HepG2 (cell line): Measurements from ENCODE around the gene PTCH1. TPM values are rescaled to one million over a fixed set of nuclear protein-coding genes. Genes with fewer than 3 reads are reported as not detected.

ENCODE experiments used
- ATAC-seq: fragments of 200-7000 bp; cut with Tn5 transposase; 3 replicates; pipeline ENCODE4 v1.9.1; 2020; ENCODE audit warnings: mild to moderate bottlenecking, moderate library complexity
- BruUV-seq: library from RNA; stranded (reverse); fragments of 400-500 nt; replicated peaks from 2 replicates; lab custom pipeline; 2021; lab: Mats Ljungman, UMichigan
- CTCF ChIA-PET: fragments of 300-600 bp; formaldehyde crosslinking; extraction: SDS; loops from one replicate; lab custom pipeline; 2021; ENCODE audit warnings: low total read pairs, inconsistent platforms, low intra/inter-chr PET ratio; lab: Yijun Ruan, JAX
- POLR2A ChIA-PET: fragments of 350-600 bp; sonication (Branson Sonifier 250); formaldehyde crosslinking; loops from one replicate; lab custom pipeline; 2020; ENCODE audit warnings: antibody characterized with exemption, inconsistent platforms; lab: Yijun Ruan, JAX
- DNase-seq: peaks from one replicate; pipeline ENCODE4 v3.0.0-alpha.2; 2015; ENCODE audit warnings: low spot score
- FAIRE-seq: peaks from 3 replicates; lab custom pipeline; 2011; peaks lifted over from hg19 to GRCh38; lab: Jason Lieb, UNC
- H2AFZ ChIP-seq: one replicate; pipeline ENCODE4 v1.6.1; 2011; ENCODE audit warnings: low read length, inconsistent platforms
- H3K27ac ChIP-seq: fragments of 300-600 bp; 3 replicates; pipeline ENCODE4 v1.8.0; 2011; ENCODE audit warnings: mixed run types, mild to moderate bottlenecking, mixed read lengths, low read length, inconsistent platforms; ENCODE audit not compliant: insufficient read depth; ENCODE audit errors: extremely low read length
- H3K27me3 ChIP-seq, 2 experiments: fragments of 200-600 bp in 1 of 2; 2 replicates in 1 of 2; 3 replicates in 1 of 2; pipeline versions ENCODE4 v1.6.0 to v1.8.0; 2011; ENCODE audit warnings: low read length in 2 of 2, mild to moderate bottlenecking in 2 of 2, moderate library complexity in 2 of 2, inconsistent platforms in 1 of 2; ENCODE audit not compliant: insufficient read depth in 2 of 2, control insufficient read depth in 1 of 2
- H3K36me3 ChIP-seq, 2 experiments: fragments of 200-600 bp in 1 of 2; replicated peaks in 1 of 2; 2 replicates in 1 of 2; 3 replicates in 1 of 2; pipeline versions ENCODE4 v1.5.1 to v1.8.0; 2011; ENCODE audit warnings: low read length in 2 of 2, inconsistent platforms in 1 of 2; ENCODE audit not compliant: insufficient read depth in 2 of 2, control insufficient read depth in 1 of 2
- H3K4me1 ChIP-seq: 2 replicates; pipeline ENCODE4 v1.5.1; 2012; ENCODE audit warnings: low read length, inconsistent platforms; ENCODE audit not compliant: insufficient read depth
- H3K4me2 ChIP-seq: 2 replicates; pipeline ENCODE4 v1.6.0; 2011; ENCODE audit warnings: low read depth, low read length, inconsistent platforms
- H3K4me3 ChIP-seq, 3 experiments: fragments of 200-600 bp in 1 of 3; sonication (generic), shearing (Covaris generic) in 1 of 3; replicated peaks in 1 of 3; 2 replicates each; pipeline ENCODE4 v1.5.1; 2011 to 2016; ENCODE audit warnings: low read length in 3 of 3, inconsistent platforms in 2 of 3, low read depth in 2 of 3, mild to moderate bottlenecking in 2 of 3, control low read depth in 1 of 3, mixed read lengths in 1 of 3; ENCODE audit not compliant: insufficient read depth in 1 of 3
- H3K79me2 ChIP-seq: one replicate; pipeline ENCODE4 v1.6.1; 2011; ENCODE audit warnings: low read length, inconsistent platforms; ENCODE audit not compliant: insufficient read depth
- H3K9ac ChIP-seq: 2 replicates; pipeline ENCODE4 v1.6.0; 2011; ENCODE audit warnings: mild to moderate bottlenecking, low read depth, low read length, inconsistent platforms; ENCODE audit not compliant: insufficient read depth
- H3K9me3 ChIP-seq: 2 replicates; pipeline ENCODE4 v1.5.1; 2012; ENCODE audit warnings: mild to moderate bottlenecking, low read length
- H4K20me1 ChIP-seq: 2 replicates; pipeline ENCODE4 v1.6.0; 2011; ENCODE audit warnings: inconsistent platforms, mild to moderate bottlenecking, low read length, moderate library complexity; ENCODE audit not compliant: insufficient read depth
- ADNP ChIP-seq: sonication (generic); formaldehyde crosslinking; IDR thresholded peaks from 2 replicates; pipeline ENCODE4 v1.4.0; 2020; ENCODE audit warnings: missing genetic modification reagents
- HDAC2 ChIP-seq: sonication (generic); formaldehyde crosslinking; IDR thresholded peaks from 2 replicates; pipeline ENCODE4 v1.4.0; 2020; ENCODE audit warnings: missing genetic modification reagents
- NR2C2 ChIP-seq: sonication (generic); formaldehyde crosslinking; IDR thresholded peaks from 2 replicates; pipeline ENCODE4 v1.4.0; 2020; ENCODE audit warnings: missing genetic modification reagents, mild to moderate bottlenecking, moderate library complexity, borderline replicate concordance
- NRL ChIP-seq: sonication (generic); formaldehyde crosslinking; IDR thresholded peaks from 2 replicates; pipeline ENCODE4 v1.5.0; 2020; ENCODE audit warnings: missing genetic modification reagents, mild to moderate bottlenecking, moderate library complexity, borderline replicate concordance
- PRPF4 ChIP-seq: fragments of 200-400 bp; formaldehyde crosslinking; IDR thresholded peaks from 2 replicates; pipeline ENCODE4 v1.6.1; 2016; ENCODE audit warnings: low read length, low read depth; ENCODE audit not compliant: poor library complexity, severe bottlenecking
- SAFB2 ChIP-seq: sonication (generic); formaldehyde crosslinking; IDR thresholded peaks from 2 replicates; pipeline ENCODE4 v1.5.1; 2020; ENCODE audit warnings: missing genetic modification reagents, low read depth, mild to moderate bottlenecking, borderline replicate concordance
- SNAPC2 ChIP-seq: sonication (generic); formaldehyde crosslinking; IDR thresholded peaks from 2 replicates; pipeline ENCODE4 v1.8.1; 2022; ENCODE audit warnings: mild to moderate bottlenecking, missing genetic modification reagents
- STAT5B ChIP-seq: sonication (generic); formaldehyde crosslinking; IDR thresholded peaks from 2 replicates; pipeline ENCODE4 v1.4.0; 2020; ENCODE audit warnings: missing genetic modification reagents
- TEAD3 ChIP-seq: optimal IDR thresholded peaks from 2 replicates; pipeline ENCODE3; 2016; ENCODE audit warnings: borderline replicate concordance
- ZC3H4 ChIP-seq: sonication (generic); formaldehyde crosslinking; IDR thresholded peaks from 2 replicates; pipeline ENCODE4 v1.4.0; 2020; ENCODE audit warnings: missing genetic modification reagents, borderline replicate concordance
- ZNF570 ChIP-seq: sonication (generic); formaldehyde crosslinking; IDR thresholded peaks from 2 replicates; pipeline ENCODE4 v1.4.0; 2020; ENCODE audit warnings: mild to moderate bottlenecking, missing genetic modification reagents, borderline replicate concordance
- ZNF724P ChIP-seq: sonication (generic); formaldehyde crosslinking; IDR thresholded peaks from 2 replicates; pipeline ENCODE4 v1.8.0; 2022; ENCODE audit warnings: missing genetic modification reagents, borderline replicate concordance
- WGBS: methylation state at CpG from one replicate; pipeline ENCODE4 v1.1.6; 2017; ENCODE audit warnings: low lambda C conversion rate; 5-methylcytosine and 5-hydroxymethylcytosine counted together
- in situ Hi-C: cut with HindIII; loops from 2 replicates; pipeline ENCODE4 v1.10.0; 2017; ENCODE audit warnings: low pct_unique_long_range_greater_than_20kb; ENCODE audit not compliant: extremely low pct_ligation_motif_present
- intact Hi-C: fragments of 100-400 bp; cut with micrococcal nuclease; formaldehyde crosslinking; loops from one replicate; pipeline ENCODE4 v1.10.0; 2022; ENCODE audit not compliant: unreplicated experiment
- polyA plus RNA-seq, 8 experiments: library from polyadenylated mRNA; depleted of rRNA in 3 of 8; stranded (reverse) in 7 of 8; unstranded in 1 of 8; fragments of >200 nt; fragmentation: Illumina TruSeq in 4 of 8; extraction: Trizol in 4 of 8; gene quantifications; 2 replicates each; pipeline versions ENCODE4 v1.2.1 to v1.2.3, GENCODE V29; 2011 to 2016; ENCODE audit warnings: low read depth in 4 of 8, missing spikeins in 1 of 8, mixed read lengths in 1 of 8; ENCODE audit not compliant: insufficient read depth in 1 of 8
- total RNA-seq, 5 experiments: library from RNA; depleted of rRNA; stranded (reverse); fragments of >200 nt; fragmentation: Illumina TruSeq; extraction: Trizol; gene quantifications; 2 replicates each; pipeline ENCODE4 v1.2.3, GENCODE V29; 2016; ENCODE audit warnings: low read depth in 1 of 5

Gene PTCH1
- total and polyA plus RNA-seq, 2 of the 13 experiments (the other 11 are each of a cell fraction or from before 2014, with no cell fraction given) = 2.8 to 3.9 TPM

DNA sequence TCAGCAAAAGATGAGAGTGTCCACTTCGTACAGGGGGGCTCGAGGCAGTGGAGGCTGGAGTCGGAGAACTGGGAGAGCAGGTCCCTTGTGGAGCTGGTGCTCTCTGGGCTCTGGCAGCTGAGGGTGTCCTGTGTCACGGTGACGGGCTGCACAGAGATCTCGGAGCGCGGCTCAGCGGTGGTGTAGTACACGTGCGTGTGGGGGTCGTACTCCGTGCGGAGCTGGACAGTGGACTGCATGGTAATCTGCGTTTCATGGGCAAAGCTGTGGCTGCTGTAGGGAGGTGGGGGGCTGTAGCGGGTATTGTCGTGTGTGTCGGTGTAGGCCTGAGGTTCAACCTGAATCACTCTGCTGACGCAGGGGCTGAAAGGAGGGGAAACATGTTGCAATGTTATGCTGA is 48.0 kb downstream of the PTCH1 start:
- TF ChIP-seq STAT5B (CRISPR knock-in tag) = no peak
- Histone ChIP-seq H3K4me3 (no peak overlapping the region), H2AFZ (no peak overlapping the region), H3K9me3 (no peaks in the 10 kb centered on the region), H3K27ac (no peak overlapping the region), H3K4me2 (no peak overlapping the region), H3K9ac (no peak overlapping the region), H3K27me3 (no peaks in the 10 kb centered on the region), H3K36me3 (peaks cover 17 to 36% of the 10 kb centered on the region in 2 experiments), H3K79me2 (no peaks in the 10 kb centered on the region), H3K4me1 (no peaks in the 10 kb centered on the region), H4K20me1 (no peaks in the 10 kb centered on the region)
- in situ Hi-C loops = no loop called here
- intact Hi-C loops = no loop called here
- BruUV-seq = no TSS peak
- POLR2A ChIA-PET = no interaction called here
- WGBS = 98% methylated on average over 19 of the region's 19 CpGs
- CTCF ChIA-PET = no interaction called here
- DNase-seq = no peak
- ATAC-seq = no peak
- no peak for FAIRE-seq

DNA sequence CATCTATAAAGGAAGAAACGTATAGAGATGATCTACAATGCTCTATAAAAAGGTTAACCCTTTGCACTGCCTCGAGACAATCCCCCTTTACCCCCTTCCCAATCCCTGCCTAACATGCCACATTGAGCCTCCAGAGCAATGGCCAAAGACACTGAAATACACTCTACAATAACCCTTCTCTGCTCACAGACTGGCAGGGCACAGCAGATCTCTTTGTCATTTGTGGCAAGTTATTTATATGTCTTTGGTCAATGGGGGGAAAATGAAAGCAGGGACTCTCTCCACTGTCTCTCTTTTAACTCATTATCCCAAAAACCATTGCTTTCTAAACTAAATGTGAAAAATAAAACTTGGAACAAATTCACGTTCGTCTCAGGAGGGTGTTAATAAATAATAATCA is 51.7 kb downstream of the PTCH1 start:
- ATAC-seq = no peak

More for the DNA sequence above, 51.7 kb downstream of the PTCH1 start:
- Histone ChIP-seq H3K4me2 (no peak overlapping the region), H3K27me3 (no peaks in the 10 kb centered on the region), H3K79me2 (no peaks in the 10 kb centered on the region), H3K4me3 (no peak overlapping the region), H3K27ac (no peak overlapping the region), H3K4me1 (no peaks in the 10 kb centered on the region), H2AFZ (no peak overlapping the region), H4K20me1 (no peaks in the 10 kb centered on the region), H3K9me3 (no peaks in the 10 kb centered on the region), H3K9ac (no peak overlapping the region), H3K36me3 (peaks cover 23 to 60% of the 10 kb centered on the region in 2 experiments)
- WGBS = 96% methylated on average over 4 of the region's 4 CpGs
- no TSS peak for BruUV-seq
- DNase-seq (no peak), FAIRE-seq (no peak)
- POLR2A ChIA-PET = no interaction called here
- intact Hi-C loops (no loop called here), in situ Hi-C loops (no loop called here)
- TF ChIP-seq TEAD3 (CRISPR knock-in tag) (no peak), HDAC2 (CRISPR knock-in tag) (no peak), PRPF4 (no peak), ZNF570 (CRISPR knock-in tag) (no peak), ZNF724P (CRISPR knock-in tag) (no peak), SAFB2 (CRISPR knock-in tag) (no peak), NR2C2 (CRISPR knock-in tag) (no peak), SNAPC2 (CRISPR knock-in tag) (no peak), ADNP (CRISPR knock-in tag) (no peak), NRL (CRISPR knock-in tag) (no peak), ZC3H4 (CRISPR knock-in tag) (no peak)
- CTCF ChIA-PET = no interaction called here
